ENCODE results near the gene RBFOX2.

DNA sequence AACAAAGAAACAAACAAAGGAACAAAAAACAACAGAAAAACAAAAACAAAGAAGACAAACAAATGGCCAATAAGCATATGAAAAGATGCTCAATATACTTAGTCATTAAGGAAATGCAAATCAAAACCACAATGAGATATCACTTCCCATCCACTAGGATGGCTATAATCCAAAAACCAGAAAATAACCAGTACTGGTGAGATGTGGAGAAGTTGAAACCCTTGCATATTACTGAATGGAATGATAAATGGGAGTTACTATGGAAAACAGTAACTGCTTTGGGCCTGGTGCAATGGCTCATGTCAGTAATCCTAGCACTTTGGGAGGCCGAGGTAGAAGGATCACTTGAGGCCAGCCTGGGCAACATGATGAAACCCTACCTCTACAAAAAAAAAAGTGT lies 44.9 kb upstream of the RBFOX2 start:
- no peak for TF ChIP-seq ZFX (IDR thresholded peaks at IDR 0.05; ENCODE audit: borderline replicate concordance)
- TF ChIP-seq, protein P1, sequence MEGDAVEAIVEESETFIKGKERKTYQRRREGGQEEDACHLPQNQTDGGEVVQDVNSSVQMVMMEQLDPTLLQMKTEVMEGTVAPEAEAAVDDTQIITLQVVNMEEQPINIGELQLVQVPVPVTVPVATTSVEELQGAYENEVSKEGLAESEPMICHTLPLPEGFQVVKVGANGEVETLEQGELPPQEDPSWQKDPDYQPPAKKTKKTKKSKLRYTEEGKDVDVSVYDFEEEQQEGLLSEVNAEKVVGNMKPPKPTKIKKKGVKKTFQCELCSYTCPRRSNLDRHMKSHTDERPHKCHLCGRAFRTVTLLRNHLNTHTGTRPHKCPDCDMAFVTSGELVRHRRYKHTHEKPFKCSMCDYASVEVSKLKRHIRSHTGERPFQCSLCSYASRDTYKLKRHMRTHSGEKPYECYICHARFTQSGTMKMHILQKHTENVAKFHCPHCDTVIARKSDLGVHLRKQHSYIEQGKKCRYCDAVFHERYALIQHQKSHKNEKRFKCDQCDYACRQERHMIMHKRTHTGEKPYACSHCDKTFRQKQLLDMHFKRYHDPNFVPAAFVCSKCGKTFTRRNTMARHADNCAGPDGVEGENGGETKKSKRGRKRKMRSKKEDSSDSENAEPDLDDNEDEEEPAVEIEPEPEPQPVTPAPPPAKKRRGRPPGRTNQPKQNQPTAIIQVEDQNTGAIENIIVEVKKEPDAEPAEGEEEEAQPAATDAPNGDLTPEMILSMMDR (IDR thresholded peaks at IDR 0.05) = no peak
